H9 (cell line): ENCODE measurements around the gene TMSB10. TPM values are rescaled to one million over a fixed set of nuclear protein-coding genes. Genes with fewer than 3 reads are reported as not detected.
"Not testable (repeated sequence)": the region's sequence is repeated elsewhere in the genome, so short reads cannot be mapped to it uniquely, and the experiment has no call there.

ENCODE experiments used
- DNase-seq: peaks from one replicate; pipeline ENCODE4 v3.0.0-alpha.2; 2017
- H2AFZ ChIP-seq: one replicate; pipeline ENCODE4 v1.6.1; 2013; ENCODE audit warnings: mild to moderate bottlenecking, low read length, control low read depth, moderate library complexity
- H2AK5ac ChIP-seq: 2 replicates; pipeline ENCODE4 v1.6.1; 2013; ENCODE audit warnings: low read length, control low read depth, mixed read lengths; ENCODE audit not compliant: insufficient read length
- H2BK120ac ChIP-seq: one replicate; pipeline ENCODE4 v1.6.1; 2013; ENCODE audit warnings: low read depth, mild to moderate bottlenecking, low read length, control low read depth, inconsistent platforms; ENCODE audit not compliant: poor library complexity, severe bottlenecking
- H2BK12ac ChIP-seq: 2 replicates; pipeline ENCODE4 v1.6.1; 2013; ENCODE audit warnings: low read length, control low read depth, mixed read lengths, low read depth; ENCODE audit not compliant: insufficient read length
- H2BK15ac ChIP-seq: 2 replicates; pipeline ENCODE4 v1.6.1; 2013; ENCODE audit warnings: low read depth, low read length, control low read depth
- H2BK20ac ChIP-seq: one replicate; pipeline ENCODE4 v1.6.1; 2013; ENCODE audit warnings: low read depth, mild to moderate bottlenecking, low read length, control low read depth, inconsistent platforms; ENCODE audit not compliant: poor library complexity, severe bottlenecking
- H2BK5ac ChIP-seq: 2 replicates; pipeline ENCODE4 v1.6.1; 2013; ENCODE audit warnings: low read length, control low read depth, mixed read lengths; ENCODE audit not compliant: insufficient read length
- H3K14ac ChIP-seq: 2 replicates; pipeline ENCODE4 v1.6.1; 2013; ENCODE audit warnings: low read length, control low read depth; ENCODE audit not compliant: insufficient read depth
- H3K18ac ChIP-seq: 2 replicates; pipeline ENCODE4 v1.6.1; 2013; ENCODE audit warnings: low read depth, mild to moderate bottlenecking, mixed read lengths, low read length, control low read depth; ENCODE audit not compliant: insufficient read length
- H3K23ac ChIP-seq: 2 replicates; pipeline ENCODE4 v1.6.1; 2013; ENCODE audit warnings: low read length, control low read depth, mixed read lengths, low read depth; ENCODE audit not compliant: insufficient read length
- H3K23me2 ChIP-seq: 2 replicates; pipeline ENCODE4 v1.6.1; 2013; ENCODE audit warnings: low read depth, mild to moderate bottlenecking, mixed read lengths, low read length, control low read depth; ENCODE audit not compliant: insufficient read length, poor library complexity, severe bottlenecking
- H3K27ac ChIP-seq: 2 replicates; pipeline ENCODE4 v1.5.1; 2013; ENCODE audit warnings: low read length, control low read depth, mixed read lengths, low read depth; ENCODE audit not compliant: insufficient read length
- H3K27me3 ChIP-seq: 2 replicates; pipeline ENCODE4 v1.6.1; 2013; ENCODE audit warnings: low read length, control low read depth, inconsistent platforms; ENCODE audit not compliant: insufficient read depth
- H3K4ac ChIP-seq: 2 replicates; pipeline ENCODE4 v1.6.1; 2013; ENCODE audit warnings: low read depth, mild to moderate bottlenecking, control low read depth, inconsistent platforms, low read length, moderate library complexity
- H3K4me1 ChIP-seq: 2 replicates; pipeline ENCODE4 v1.6.1; 2013; ENCODE audit warnings: low read length, control low read depth, inconsistent platforms; ENCODE audit not compliant: insufficient read depth
- H3K4me2 ChIP-seq: 2 replicates; pipeline ENCODE4 v1.6.1; 2013; ENCODE audit warnings: low read length, control low read depth, mixed read lengths; ENCODE audit not compliant: insufficient read length, insufficient read depth
- H3K56ac ChIP-seq: 2 replicates; pipeline ENCODE4 v1.6.1; 2013; ENCODE audit warnings: low read depth, mild to moderate bottlenecking, mixed read lengths, low read length, control low read depth; ENCODE audit not compliant: insufficient read length
- H3K79me1 ChIP-seq: 2 replicates; pipeline ENCODE4 v1.6.1; 2013; ENCODE audit warnings: low read depth, mild to moderate bottlenecking, moderate library complexity, low read length, control low read depth, inconsistent platforms; ENCODE audit not compliant: insufficient read depth, poor library complexity, severe bottlenecking
- H3K79me2 ChIP-seq: 2 replicates; pipeline ENCODE4 v1.6.1; 2013; ENCODE audit warnings: low read length, control low read depth, inconsistent platforms; ENCODE audit not compliant: insufficient read depth
- H3K9ac ChIP-seq: 2 replicates; pipeline ENCODE4 v1.6.1; 2013; ENCODE audit warnings: low read length, control low read depth, mixed read lengths; ENCODE audit not compliant: insufficient read length; ENCODE audit errors: extremely low read depth
- H3K9me3 ChIP-seq: one replicate; pipeline ENCODE4 v1.6.1; 2013; ENCODE audit warnings: low read depth, low read length, inconsistent platforms; ENCODE audit not compliant: control insufficient read depth
- H3T11ph ChIP-seq: one replicate; pipeline ENCODE4 v1.6.1; 2013; ENCODE audit warnings: mild to moderate bottlenecking, low read length, control low read depth, inconsistent platforms
- H4K20me1 ChIP-seq: one replicate; pipeline ENCODE4 v1.6.1; 2013; ENCODE audit not compliant: control insufficient read depth, insufficient read length, insufficient read depth
- H4K5ac ChIP-seq: 2 replicates; pipeline ENCODE4 v1.6.1; 2013; ENCODE audit warnings: low read depth, mild to moderate bottlenecking, mixed read lengths, low read length, control low read depth; ENCODE audit not compliant: insufficient read length
- H4K8ac ChIP-seq: replicated peaks from 2 replicates; pipeline ENCODE4 v1.6.1; 2013; ENCODE audit warnings: low read length, control low read depth, mixed read lengths, low read depth; ENCODE audit not compliant: insufficient read length
- H4K91ac ChIP-seq: 2 replicates; pipeline ENCODE4 v1.6.1; 2013; ENCODE audit warnings: low read depth, mild to moderate bottlenecking, moderate library complexity, mixed read lengths, low read length, control low read depth; ENCODE audit not compliant: insufficient read length
- H3K27ac Mint-ChIP-seq, 3 experiments: 2 replicates in 2 of 3; 3 replicates in 1 of 3; pipeline ENCODE4 v1.8.0; 2020 to 2021; ENCODE audit warnings: mixed read lengths in 3 of 3, mild to moderate bottlenecking in 1 of 3, moderate library complexity in 1 of 3
- H3K27me3 Mint-ChIP-seq: 2 replicates; pipeline ENCODE4 v1.8.0; 2021; ENCODE audit warnings: low read depth, mild to moderate bottlenecking, moderate library complexity, mixed read lengths
- H3K36me3 Mint-ChIP-seq, 3 experiments: 2 replicates in 2 of 3; 3 replicates in 1 of 3; pipeline ENCODE4 v1.8.0; 2020 to 2021; ENCODE audit warnings: low read depth in 3 of 3, mixed read lengths in 3 of 3; ENCODE audit not compliant: insufficient read depth in 1 of 3
- H3K4me1 Mint-ChIP-seq, 2 experiments: 2 replicates each; pipeline ENCODE4 v1.8.0; 2020; ENCODE audit warnings: mixed read lengths in 2 of 2
- H3K4me3 Mint-ChIP-seq, 2 experiments: 2 replicates in 1 of 2; 3 replicates in 1 of 2; pipeline ENCODE4 v1.8.0; 2020 to 2021; ENCODE audit warnings: mild to moderate bottlenecking in 2 of 2, mixed read lengths in 2 of 2, moderate library complexity in 1 of 2
- H3K9me3 Mint-ChIP-seq, 2 experiments: 2 replicates in 1 of 2; 3 replicates in 1 of 2; pipeline ENCODE4 v1.8.0; 2020; ENCODE audit warnings: mild to moderate bottlenecking in 2 of 2, mixed read lengths in 2 of 2, moderate library complexity in 1 of 2
- CTCF ChIP-seq: fragments of 200-600 bp; sonication (generic); conservative IDR thresholded peaks from 3 replicates; pipeline ENCODE4 v1.8.0; 2021; ENCODE audit warnings: antibody characterized with exemption, mild to moderate bottlenecking
- WGBS: extraction: QIAGEN DNeasy Blood & Tissue Kit; methylation state at CpG from one replicate; pipeline ENCODE4 v1.1.7; 2013; ENCODE audit warnings: missing lambda C conversion rate, low lambda C conversion rate, mixed read lengths; ENCODE audit not compliant: insufficient read length; ENCODE audit errors: extremely low coverage; 5-methylcytosine and 5-hydroxymethylcytosine counted together
- total RNA-seq: library from RNA; stranded (reverse); gene quantifications from 2 replicates; pipeline ENCODE4 v1.2.1, GENCODE V29; 2021

Gene TMSB10
- total RNA-seq, 1 experiment from 2014 or later, result 755 TPM

- Histone ChIP-seq H3K23ac (no peak overlapping the region), H3K4me2 (no peak overlapping the region), H2AFZ (no peak overlapping the region), H3K4me1 (no peaks in the 10 kb centered on the region), H3K9me3 (no peaks in the 10 kb centered on the region), H4K8ac (no peak overlapping the region), H2AK5ac (no peak overlapping the region), H3K27ac (no peak overlapping the region), H2BK12ac (no peak overlapping the region), H4K91ac (no peak overlapping the region), H4K20me1 (no peaks in the 10 kb centered on the region), H3T11ph (no peak overlapping the region), H2BK15ac (no peak overlapping the region), H3K9ac (no peak overlapping the region), H3K18ac (no peak overlapping the region), H3K23me2 (no peaks in the 10 kb centered on the region), H3K27me3 (no peaks in the 10 kb centered on the region; the same call in 1 of the 2 replicates), H2BK120ac (no peak overlapping the region), H2BK20ac (no peak overlapping the region), H3K79me1 (no peaks in the 10 kb centered on the region), H4K5ac (no peak overlapping the region), H3K56ac (no peak overlapping the region), H3K14ac (no peak overlapping the region), H3K79me2 (no peaks in the 10 kb centered on the region), H3K4ac (no peak overlapping the region), H2BK5ac (no peak overlapping the region)
- Mint-ChIP-seq H3K4me3 (no peak overlapping the region), H3K27me3 (no peaks in the 10 kb centered on the region), H3K27ac (no peak overlapping the region), H3K9me3 (peaks cover 7 to 8% of the 10 kb centered on the region in 2 experiments; a peak in 4 of 5 replicates), H3K4me1 (no peaks in the 10 kb centered on the region), H3K36me3 (peaks cover 8 to 10% (median 9%) of the 10 kb centered on the region in 3 experiments)
- WGBS, result 100% methylated on average over 2 of the region's 6 CpGs
- no peak for TF ChIP-seq CTCF
- DNase-seq, result no peak
Measured at GRCh38 chr2:84914334-84914733, 8.9 kb downstream of the TMSB10 start.

GRCh38 chr2:84915675-84916074, 10.2 kb downstream of the TMSB10 start:
- H3K4ac ChIP-seq, H3K27ac ChIP-seq, H3K4me3 Mint-ChIP-seq, DNase-seq, H2AFZ ChIP-seq, H4K8ac ChIP-seq, H3K18ac ChIP-seq, H3K27ac Mint-ChIP-seq, H3K9me3 ChIP-seq, H3K9ac ChIP-seq, H3K27me3 Mint-ChIP-seq, H3K27me3 ChIP-seq, H2BK120ac ChIP-seq, H2BK15ac ChIP-seq, H3K23ac ChIP-seq, H2AK5ac ChIP-seq, H2BK20ac ChIP-seq, H2BK12ac ChIP-seq, H2BK5ac ChIP-seq, H3K9me3 Mint-ChIP-seq, H3K56ac ChIP-seq, H3K79me2 ChIP-seq, H3K4me1 ChIP-seq, H4K91ac ChIP-seq, H3T11ph ChIP-seq, H3K36me3 Mint-ChIP-seq, H3K23me2 ChIP-seq, H4K20me1 ChIP-seq, H3K4me1 Mint-ChIP-seq, H3K79me1 ChIP-seq, H3K4me2 ChIP-seq, H3K14ac ChIP-seq, H4K5ac ChIP-seq: not testable (repeated sequence)
- no CpG with 5 or more reads among the region's 24 CpGs for WGBS
